A549 (cell line): Measurements from ENCODE around the gene SLC22A24. TPM values are rescaled to one million over a fixed set of nuclear protein-coding genes. Genes with fewer than 3 reads are reported as not detected.

Experiments
- ATAC-seq, 2 experiments: fragments of 200-7000 bp in 1 of 2; fragments of >200 bp in 1 of 2; cut with Nextera tagmentation in 1 of 2; cut with Tn5 transposase in 1 of 2; 3 replicates each; pipeline versions ENCODE4 v1.8.0 to v1.9.1; 2018 to 2020; ENCODE audit warnings: mild to moderate bottlenecking in 1 of 2, moderate library complexity in 1 of 2
- CTCF ChIA-PET: fragments of 300-600 bp; sonication (Branson Sonifier 250); formaldehyde crosslinking; extraction: SDS; loops from one replicate; lab custom pipeline; 2021; ENCODE audit warnings: antibody characterized with exemption, inconsistent platforms; lab: Yijun Ruan, JAX
- POLR2A ChIA-PET: fragments of 350-600 bp; formaldehyde crosslinking; extraction: SDS; loops from one replicate; lab custom pipeline; 2021; ENCODE audit warnings: antibody characterized with exemption, inconsistent platforms; lab: Yijun Ruan, JAX
- DNase-seq, 2 experiments: peaks; one replicate each; pipeline versions ENCODE4 v3.0.0 to v3.0.0-alpha.2; 2011 to 2016; ENCODE audit warnings: low read depth in 1 of 2, low spot score in 1 of 2
- FAIRE-seq: peaks from 2 replicates; lab custom pipeline; 2011; peaks lifted over from hg19 to GRCh38; lab: Jason Lieb, UNC
- H3K27ac ChIP-seq, 2 experiments: fragments of >200 bp; sonication (Bioruptor Twin); formaldehyde crosslinking; 3 replicates each; pipeline ENCODE4 v1.5.1; 2016 to 2017
- H3K4me1 ChIP-seq: fragments of >200 bp; sonication (Bioruptor Twin); formaldehyde crosslinking; 3 replicates; pipeline ENCODE4 v1.6.1; 2016
- H3K4me2 ChIP-seq: fragments of >200 bp; sonication (Bioruptor Twin); formaldehyde crosslinking; 3 replicates; pipeline ENCODE4 v1.6.1; 2016
- H3K4me3 ChIP-seq: fragments of >200 bp; sonication (Bioruptor Twin); formaldehyde crosslinking; 3 replicates; pipeline ENCODE4 v1.5.1; 2016
- H3K9me3 ChIP-seq: fragments of >200 bp; sonication (Bioruptor Twin); formaldehyde crosslinking; 3 replicates; pipeline ENCODE4 v1.6.1; 2016
- BCL3 ChIP-seq: fragments of >200 bp; sonication (Bioruptor Twin); formaldehyde crosslinking; IDR thresholded peaks from 3 replicates; pipeline ENCODE4 v1.6.1; 2016
- CBX2 ChIP-seq: fragments of 200-600 bp; sonication (generic); IDR thresholded peaks from 2 replicates; pipeline ENCODE4 v1.6.1; 2016; ENCODE audit warnings: low read depth, mild to moderate bottlenecking, borderline replicate concordance
- CHD2 ChIP-seq: fragments of 150-350 bp; IDR thresholded peaks from 2 replicates; pipeline ENCODE4 v1.6.1; 2014; ENCODE audit warnings: low read length; ENCODE audit not compliant: partially characterized antibody
- CTCF ChIP-seq: fragments of >200 bp; sonication (Bioruptor Twin); formaldehyde crosslinking; IDR thresholded peaks from 3 replicates; pipeline ENCODE4 v1.5.1; 2016
- FOSL2 ChIP-seq, 2 experiments: fragments of 450-650 bp in 1 of 2; fragments of >200 bp in 1 of 2; sonication (Bioruptor Twin) in 1 of 2; formaldehyde crosslinking; IDR thresholded peaks; 2 replicates each; pipeline versions ENCODE4 v1.5.0 to v1.6.1; 2016 to 2020; ENCODE audit warnings: mild to moderate bottlenecking in 1 of 2, moderate library complexity in 1 of 2
- HDAC2 ChIP-seq: fragments of 200-600 bp; sonication (generic); IDR thresholded peaks from 2 replicates; pipeline ENCODE4 v1.6.1; 2016
- HMGXB4 ChIP-seq: fragments of 250-450 bp; sonication (Bioruptor Pico); IDR thresholded peaks from 2 replicates; pipeline ENCODE4 v1.5.0; 2021; ENCODE audit warnings: mild to moderate bottlenecking, moderate library complexity, borderline replicate concordance
- JUN ChIP-seq, 2 experiments: fragments of >200 bp; sonication (Bioruptor Twin); formaldehyde crosslinking; IDR thresholded peaks; 2 replicates in 1 of 2; 3 replicates in 1 of 2; pipeline ENCODE4 v1.6.1; 2016 to 2017
- JUNB ChIP-seq: fragments of >200 bp; sonication (Bioruptor Twin); formaldehyde crosslinking; IDR thresholded peaks from 2 replicates; pipeline ENCODE4 v1.6.1; 2016
- KDM1A ChIP-seq: fragments of 200-600 bp; sonication (generic); IDR thresholded peaks from 2 replicates; pipeline ENCODE4 v1.6.1; 2016; ENCODE audit warnings: low read depth, mild to moderate bottlenecking
- NFE2L2 ChIP-seq: fragments of 150-350 bp; conservative IDR thresholded peaks from 2 replicates; pipeline ENCODE4 v1.6.1; 2014; ENCODE audit warnings: low read length
- PHF8 ChIP-seq: fragments of 200-600 bp; sonication (generic); IDR thresholded peaks from 2 replicates; pipeline ENCODE4 v1.6.1; 2016; ENCODE audit warnings: low read depth, mild to moderate bottlenecking, antibody characterized with exemption, moderate library complexity, borderline replicate concordance
- POLR2A ChIP-seq: IDR thresholded peaks from 2 replicates; pipeline ENCODE4 v1.6.1; 2012; ENCODE audit warnings: mild to moderate bottlenecking, low read length
- RARB ChIP-seq: fragments of 250-450 bp; sonication (Bioruptor Pico); IDR thresholded peaks from 2 replicates; pipeline ENCODE4 v1.8.0; 2021; ENCODE audit warnings: mild to moderate bottlenecking, moderate library complexity
- REST ChIP-seq: fragments of 200-600 bp; sonication (generic); IDR thresholded peaks from 2 replicates; pipeline ENCODE4 v1.6.1; 2016; ENCODE audit warnings: antibody characterized with exemption, mild to moderate bottlenecking, moderate library complexity
- TFCP2L1 ChIP-seq: fragments of 250-450 bp; sonication (Bioruptor Pico); IDR thresholded peaks from 2 replicates; pipeline ENCODE4 v1.5.0; 2021; ENCODE audit warnings: mild to moderate bottlenecking
- TP53 ChIP-seq: fragments of 250-450 bp; sonication (Bioruptor Pico); IDR thresholded peaks from 2 replicates; pipeline ENCODE4 v1.5.0; 2021; ENCODE audit warnings: mild to moderate bottlenecking, moderate library complexity
- ZC3H11A ChIP-seq: fragments of 450-650 bp; IDR thresholded peaks from 2 replicates; pipeline ENCODE4 v1.6.1; 2014; ENCODE audit warnings: antibody characterized with exemption, mild to moderate bottlenecking
- WGBS: methylation state at CpG from one replicate; pipeline ENCODE4 v1.1.6; 2017; ENCODE audit errors: missing lambda C conversion rate; 5-methylcytosine and 5-hydroxymethylcytosine counted together
- polyA plus RNA-seq, 4 experiments: library from polyadenylated mRNA; depleted of rRNA in 3 of 4; stranded (reverse); fragments of >200 nt; fragmentation: RNase III in 1 of 4; extraction: RNeasy Plus Mini Kit Qiagen cat#74134 plus additional on column Dnase treatment in 1 of 4; gene quantifications; 2 replicates in 3 of 4; 3 replicates in 1 of 4; pipeline ENCODE4 v1.2.3, GENCODE V29; 2011 to 2017

Gene SLC22A24
- polyA plus RNA-seq, 2 of the 4 experiments (the other 2 are of a cell fraction): not detected

GRCh38 chr11:63155794-63156193, 11.8 kb upstream of the SLC22A24 start (continued):
- no peak for TF ChIP-seq REST
- no peak for TF ChIP-seq RARB (CRISPR knock-in tag)
- TF ChIP-seq KDM1A: no peak
- TF ChIP-seq NFE2L2: no peak
- TF ChIP-seq TP53 (CRISPR knock-in tag): no peak
- TF ChIP-seq HDAC2: no peak
- no peak for TF ChIP-seq POLR2A
- TF ChIP-seq BCL3: no peak

GRCh38 chr11:63146581-63146980, 2.6 kb upstream of the SLC22A24 start:
- DNase-seq (no peak), FAIRE-seq (no peak), ATAC-seq (no peak)
- H3K4me3 ChIP-seq: no peak overlapping the region
- POLR2A ChIA-PET: no interaction called here
- TF ChIP-seq CHD2 (no peak), FOSL2 (IDR thresholded peaks at IDR 0.05) (no peak), FOSL2 (CRISPR knock-in tag; IDR thresholded peaks at IDR 0.05) (no peak), JUN (IDR thresholded peaks at IDR 0.05) (no peak), JUNB (no peak)
- no peak overlapping the region for H3K4me2 ChIP-seq
- no peak overlapping the region for H3K27ac ChIP-seq
- no peaks in the 10 kb centered on the region for H3K4me1 ChIP-seq
- 2% methylated on average over 2 of the region's 2 CpGs for WGBS
- H3K9me3 ChIP-seq: no peaks in the 10 kb centered on the region
- CTCF ChIA-PET: no interaction called here

- POLR2A ChIA-PET: no interaction called here
- no peak for TF ChIP-seq JUNB
- no peak for TF ChIP-seq TFCP2L1 (CRISPR knock-in tag)
- TF ChIP-seq ZC3H11A: no peak
- CTCF ChIA-PET: no interaction called here
- ATAC-seq (no peak), FAIRE-seq (no peak), DNase-seq (no peak)
- H3K4me2 ChIP-seq: no peak overlapping the region
- no peak overlapping the region for H3K27ac ChIP-seq
- no peaks in the 10 kb centered on the region for H3K9me3 ChIP-seq
- no peak overlapping the region for H3K4me3 ChIP-seq
- 20% methylated on average over 3 of the region's 3 CpGs for WGBS
- no peaks in the 10 kb centered on the region for H3K4me1 ChIP-seq
These were observed 1.6 kb downstream of the SLC22A24 start for GRCh38 chr11:63142459-63142858.

- Histone ChIP-seq H3K9me3 (peaks cover 5% of the 10 kb centered on the region; the same call in 1 of the 3 replicates), H3K27ac (no peak overlapping the region), H3K4me2 (no peak overlapping the region), H3K4me3 (no peak overlapping the region), H3K4me1 (no peaks in the 10 kb centered on the region)
- TF ChIP-seq HMGXB4: no peak
- no peak for TF ChIP-seq PHF8
- TF ChIP-seq FOSL2 (IDR thresholded peaks at IDR 0.05): no peak
- no peak for TF ChIP-seq FOSL2 (CRISPR knock-in tag; IDR thresholded peaks at IDR 0.05)
- TF ChIP-seq CTCF: no peak
- no peak for TF ChIP-seq ZC3H11A
- TF ChIP-seq CBX2: no peak
- ATAC-seq: no peak
- ChIA-PET POLR2A (no interaction called here), CTCF (no interaction called here)
- 6% methylated on average over 6 of the region's 7 CpGs for WGBS
- FAIRE-seq: no peak
- DNase-seq: no peak
These were observed 10.8 kb downstream of the SLC22A24 start for GRCh38 chr11:63132985-63133775.
